SK-N-SH (cell line): ENCODE results near the gene CIBAR2. TPM values are rescaled to one million over a fixed set of nuclear protein-coding genes. Genes with fewer than 3 reads are reported as not detected.

Source experiments
- CTCF ChIA-PET: fragments of 300-600, 350-600 bp; formaldehyde crosslinking; extraction: SDS; loops from one replicate; lab custom pipeline; 2021; lab: Yijun Ruan, JAX
- POLR2A ChIA-PET: fragments of 350-600 bp; sonication (Branson Sonifier 250); formaldehyde crosslinking; extraction: SDS; loops from one replicate; lab custom pipeline; 2020; ENCODE audit warnings: antibody characterized with exemption, inconsistent platforms; lab: Yijun Ruan, JAX
- DNase-seq: peaks from one replicate; pipeline ENCODE4 v3.0.0; 2012
- H2AFZ ChIP-seq: fragments of 200-600 bp; sonication (generic); 2 replicates; pipeline ENCODE4 v1.8.1; 2016; ENCODE audit warnings: antibody characterized with exemption, mild to moderate bottlenecking, low read depth
- H3F3A ChIP-seq: fragments of 200-600 bp; sonication (generic); replicated peaks from 2 replicates; pipeline ENCODE3; 2016; ENCODE audit warnings: antibody characterized with exemption, mild to moderate bottlenecking; ENCODE audit not compliant: insufficient read depth
- H3K27ac ChIP-seq, 2 experiments: fragments of 200-500 bp in 1 of 2; fragments of 200-600 bp in 1 of 2; sonication (Bioruptor generic) in 1 of 2; sonication (generic), shearing (Covaris generic) in 1 of 2; 2 replicates each; pipeline versions ENCODE4 v1.5.1 to v1.6.1; 2014 to 2016; ENCODE audit warnings: low read depth in 2 of 2, inconsistent platforms in 1 of 2, low read length in 1 of 2, mild to moderate bottlenecking in 1 of 2, mixed read lengths in 1 of 2
- H3K27me3 ChIP-seq: fragments of 200-600 bp; sonication (generic), shearing (Covaris generic); 2 replicates; pipeline ENCODE4 v1.6.1; 2016; ENCODE audit warnings: mixed run types; ENCODE audit not compliant: insufficient read depth
- H3K36me3 ChIP-seq, 2 experiments: fragments of 200-500 bp in 1 of 2; fragments of 200-600 bp in 1 of 2; sonication (Bioruptor generic) in 1 of 2; sonication (generic) in 1 of 2; replicated peaks in 1 of 2; 2 replicates each; pipeline versions ENCODE3 to v1.5.1; 2014 to 2016; ENCODE audit warnings: low read length in 1 of 2, mild to moderate bottlenecking in 1 of 2; ENCODE audit not compliant: insufficient read depth in 2 of 2, control insufficient read depth in 1 of 2
- H3K4me1 ChIP-seq, 2 experiments: fragments of 200-500 bp in 1 of 2; fragments of 200-600 bp in 1 of 2; sonication (Bioruptor generic) in 1 of 2; sonication (generic), shearing (Covaris generic) in 1 of 2; 2 replicates each; pipeline versions ENCODE4 v1.5.1 to v1.6.1; 2014 to 2016; ENCODE audit warnings: low read depth in 1 of 2, low read length in 1 of 2, mixed run types in 1 of 2; ENCODE audit not compliant: insufficient read depth in 2 of 2, control insufficient read depth in 1 of 2
- H3K4me2 ChIP-seq: fragments of 200-600 bp; sonication (generic), shearing (Covaris generic); 2 replicates; pipeline ENCODE4 v1.6.1; 2017; ENCODE audit warnings: mixed run types
- H3K4me3 ChIP-seq, 2 experiments: fragments of 200-500 bp in 1 of 2; fragments of 200-600 bp in 1 of 2; sonication (Bioruptor generic) in 1 of 2; sonication (generic), shearing (Covaris generic) in 1 of 2; 2 replicates each; pipeline versions ENCODE4 v1.5.1 to v1.8.1; 2014 to 2016; ENCODE audit warnings: low read depth in 2 of 2, inconsistent platforms in 1 of 2, low read length in 1 of 2, mild to moderate bottlenecking in 1 of 2, mixed read lengths in 1 of 2, moderate library complexity in 1 of 2
- H3K79me2 ChIP-seq: fragments of 200-600 bp; sonication (generic); 2 replicates; pipeline ENCODE4 v1.8.1; 2017; ENCODE audit warnings: mild to moderate bottlenecking; ENCODE audit not compliant: insufficient read depth
- H3K9ac ChIP-seq: fragments of 200-600 bp; sonication (generic); 2 replicates; pipeline ENCODE4 v1.6.1; 2017; ENCODE audit warnings: mixed run types
- H3K9me2 ChIP-seq: fragments of 200-600 bp; sonication (generic); 2 replicates; pipeline ENCODE4 v1.6.1; 2017; ENCODE audit warnings: mixed run types
- H3K9me3 ChIP-seq: fragments of 200-600 bp; sonication (generic); 2 replicates; pipeline ENCODE4 v1.6.1; 2017; ENCODE audit warnings: mixed run types, mild to moderate bottlenecking, moderate library complexity
- H4K20me1 ChIP-seq: fragments of 200-600 bp; sonication (generic); 2 replicates; pipeline ENCODE4 v1.6.1; 2017; ENCODE audit warnings: mild to moderate bottlenecking, mixed run types; ENCODE audit not compliant: insufficient read depth
- EZH2phosphoT487 ChIP-seq: fragments of 200-600 bp; sonication (generic); IDR thresholded peaks from 2 replicates; pipeline ENCODE4 v1.6.1; 2017; ENCODE audit warnings: low read depth, mixed run types, mild to moderate bottlenecking, antibody characterized with exemption, moderate library complexity, borderline replicate concordance
- FOXJ3 ChIP-seq: sonication (generic); formaldehyde crosslinking; IDR thresholded peaks from 2 replicates; pipeline ENCODE4 v1.5.1; 2020; ENCODE audit warnings: mild to moderate bottlenecking, missing genetic modification reagents
- MXI1 ChIP-seq: IDR thresholded peaks from 2 replicates; pipeline ENCODE4 v1.6.1; 2012; ENCODE audit warnings: mild to moderate bottlenecking, low read depth, low read length, improper control_type of control experiment
- RCOR1 ChIP-seq: fragments of 150-350 bp; IDR thresholded peaks from 2 replicates; pipeline ENCODE4 v1.6.1; 2017; ENCODE audit warnings: antibody characterized with exemption, low read length
- TAF1 ChIP-seq: IDR thresholded peaks from 2 replicates; pipeline ENCODE4 v1.6.1; 2012; ENCODE audit warnings: low read depth, mild to moderate bottlenecking, low read length, moderate library complexity, borderline replicate concordance
- TCF12 ChIP-seq: IDR thresholded peaks from 2 replicates; pipeline ENCODE4 v1.4.0; 2012
- USF2 ChIP-seq: fragments of 150-350 bp; IDR thresholded peaks from 2 replicates; pipeline ENCODE4 v1.6.1; 2017; ENCODE audit warnings: antibody characterized with exemption, low read length, low read depth, borderline replicate concordance
- YY1 ChIP-seq: IDR thresholded peaks from 2 replicates; pipeline ENCODE4 v1.4.0; 2012; ENCODE audit warnings: low read depth, mild to moderate bottlenecking
- WGBS: methylation state at CpG from one replicate; pipeline ENCODE4 v1.1.6; 2017; ENCODE audit warnings: low lambda C conversion rate; 5-methylcytosine and 5-hydroxymethylcytosine counted together
- polyA plus RNA-seq, 3 experiments: library from polyadenylated mRNA; depleted of rRNA; stranded (reverse); fragments of >200 nt; gene quantifications; 2 replicates each; pipeline ENCODE4 v1.2.3, GENCODE V29; 2012
- TF ChIP-seq, protein P1 (sequence below): fragments of 150-350 bp; IDR thresholded peaks from 2 replicates; pipeline ENCODE4 v1.6.1; 2016; ENCODE audit warnings: mild to moderate bottlenecking, low read depth, low read length
- TF ChIP-seq, protein P2 (sequence below): IDR thresholded peaks from 2 replicates; pipeline ENCODE4 v1.6.1; 2012; ENCODE audit warnings: mild to moderate bottlenecking, low read depth, low read length, moderate library complexity

The CIBAR2 gene
- polyA plus RNA-seq, 1 of the 3 experiments (the other 2 are of a cell fraction), result 0.15 TPM

DNA sequence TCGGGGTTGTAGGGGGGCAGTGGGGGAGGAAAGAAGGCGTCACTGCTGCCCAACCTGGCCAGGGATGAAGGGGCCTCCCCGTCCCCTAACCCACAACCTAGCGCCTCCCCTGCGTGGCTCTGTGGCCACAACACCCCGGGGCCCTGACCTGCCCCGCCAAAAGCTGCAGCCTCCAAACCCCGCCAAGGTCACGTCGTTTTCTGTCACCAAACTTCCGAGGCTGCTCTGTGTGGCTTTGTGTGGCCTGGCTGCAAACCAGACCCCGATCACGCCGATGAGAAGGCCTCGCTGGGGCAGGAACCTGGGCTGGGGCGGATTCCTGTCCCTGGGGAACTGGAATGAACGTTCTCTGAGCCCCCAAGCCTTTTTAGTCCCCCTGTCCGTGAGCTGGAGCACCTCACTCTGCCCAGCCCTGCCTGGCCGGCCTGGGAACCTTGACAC, 30.5 kb upstream of the CIBAR2 start (continued):
- TF ChIP-seq, protein P1, sequence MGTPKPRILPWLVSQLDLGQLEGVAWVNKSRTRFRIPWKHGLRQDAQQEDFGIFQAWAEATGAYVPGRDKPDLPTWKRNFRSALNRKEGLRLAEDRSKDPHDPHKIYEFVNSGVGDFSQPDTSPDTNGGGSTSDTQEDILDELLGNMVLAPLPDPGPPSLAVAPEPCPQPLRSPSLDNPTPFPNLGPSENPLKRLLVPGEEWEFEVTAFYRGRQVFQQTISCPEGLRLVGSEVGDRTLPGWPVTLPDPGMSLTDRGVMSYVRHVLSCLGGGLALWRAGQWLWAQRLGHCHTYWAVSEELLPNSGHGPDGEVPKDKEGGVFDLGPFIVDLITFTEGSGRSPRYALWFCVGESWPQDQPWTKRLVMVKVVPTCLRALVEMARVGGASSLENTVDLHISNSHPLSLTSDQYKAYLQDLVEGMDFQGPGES, result no peak

DNA sequence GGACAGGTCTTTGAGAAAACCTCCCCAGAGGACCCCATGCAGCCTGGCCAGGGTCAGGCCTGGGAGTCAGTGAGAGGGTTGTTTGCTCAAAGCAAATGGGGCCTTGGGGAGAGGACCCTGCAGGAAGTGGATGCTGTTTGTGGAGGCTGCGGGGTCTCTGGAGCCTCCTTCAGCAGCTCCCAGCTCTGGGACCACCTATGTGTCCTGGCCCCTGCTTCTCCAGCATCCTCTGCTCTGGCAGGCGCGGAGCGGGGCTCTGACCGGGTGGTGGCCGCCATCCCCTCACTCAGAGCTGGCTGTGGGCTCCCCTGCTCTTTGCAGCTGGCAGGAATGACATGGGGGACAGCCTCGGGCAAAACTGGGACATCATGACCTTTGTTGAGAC, 29.8 kb upstream of the CIBAR2 start:
- H3K4me3 ChIP-seq, result no peak overlapping the region
- peaks cover 0 to 38% of the 10 kb centered on the region in 2 experiments; a peak in 2 of 4 replicates for H3K4me1 ChIP-seq
- CTCF ChIA-PET, result interaction anchor here (2.3 to 3.1 kb wide), 2 partner anchors 27 to 31 kb away, joined by 11 to 14 read pairs; no protein-coding TSS in a partner anchor
- no peaks in the 10 kb centered on the region for H3K9me3 ChIP-seq
- no peak overlapping the region for H3K4me2 ChIP-seq
- no peaks in the 10 kb centered on the region for H3F3A ChIP-seq
- no peaks in the 10 kb centered on the region for H3K79me2 ChIP-seq
- H3K27me3 ChIP-seq, result no peaks in the 10 kb centered on the region
- no peak overlapping the region for H3K27ac ChIP-seq
- H3K9ac ChIP-seq, result no peak overlapping the region
- H3K9me2 ChIP-seq, result no peaks in the 10 kb centered on the region
- no peaks in the 10 kb centered on the region for H3K36me3 ChIP-seq
- H2AFZ ChIP-seq, result no peak overlapping the region
- no CpG with 5 or more reads among the region's 7 CpGs for whole genome bisulfite sequencing
- H4K20me1 ChIP-seq, result no peaks in the 10 kb centered on the region
- DNase-seq, result no peak
- POLR2A ChIA-PET, result interaction anchor here (0.6 kb wide), 1 partner anchor 106 kb away, joined by 3 read pairs; no protein-coding TSS in a partner anchor
- no peak for TF ChIP-seq USF2
- TF ChIP-seq, protein P1, result no peak
- TF ChIP-seq, protein P2, sequence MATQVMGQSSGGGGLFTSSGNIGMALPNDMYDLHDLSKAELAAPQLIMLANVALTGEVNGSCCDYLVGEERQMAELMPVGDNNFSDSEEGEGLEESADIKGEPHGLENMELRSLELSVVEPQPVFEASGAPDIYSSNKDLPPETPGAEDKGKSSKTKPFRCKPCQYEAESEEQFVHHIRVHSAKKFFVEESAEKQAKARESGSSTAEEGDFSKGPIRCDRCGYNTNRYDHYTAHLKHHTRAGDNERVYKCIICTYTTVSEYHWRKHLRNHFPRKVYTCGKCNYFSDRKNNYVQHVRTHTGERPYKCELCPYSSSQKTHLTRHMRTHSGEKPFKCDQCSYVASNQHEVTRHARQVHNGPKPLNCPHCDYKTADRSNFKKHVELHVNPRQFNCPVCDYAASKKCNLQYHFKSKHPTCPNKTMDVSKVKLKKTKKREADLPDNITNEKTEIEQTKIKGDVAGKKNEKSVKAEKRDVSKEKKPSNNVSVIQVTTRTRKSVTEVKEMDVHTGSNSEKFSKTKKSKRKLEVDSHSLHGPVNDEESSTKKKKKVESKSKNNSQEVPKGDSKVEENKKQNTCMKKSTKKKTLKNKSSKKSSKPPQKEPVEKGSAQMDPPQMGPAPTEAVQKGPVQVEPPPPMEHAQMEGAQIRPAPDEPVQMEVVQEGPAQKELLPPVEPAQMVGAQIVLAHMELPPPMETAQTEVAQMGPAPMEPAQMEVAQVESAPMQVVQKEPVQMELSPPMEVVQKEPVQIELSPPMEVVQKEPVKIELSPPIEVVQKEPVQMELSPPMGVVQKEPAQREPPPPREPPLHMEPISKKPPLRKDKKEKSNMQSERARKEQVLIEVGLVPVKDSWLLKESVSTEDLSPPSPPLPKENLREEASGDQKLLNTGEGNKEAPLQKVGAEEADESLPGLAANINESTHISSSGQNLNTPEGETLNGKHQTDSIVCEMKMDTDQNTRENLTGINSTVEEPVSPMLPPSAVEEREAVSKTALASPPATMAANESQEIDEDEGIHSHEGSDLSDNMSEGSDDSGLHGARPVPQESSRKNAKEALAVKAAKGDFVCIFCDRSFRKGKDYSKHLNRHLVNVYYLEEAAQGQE, result no peak
- no peak for TF ChIP-seq EZH2phosphoT487
- TF ChIP-seq MXI1, result no peak
- TF ChIP-seq YY1, result no peak
- TF ChIP-seq FOXJ3, result no peak
- TF ChIP-seq TAF1, result no peak
- TF ChIP-seq RCOR1, result no peak
- TF ChIP-seq TCF12, result no peak
